ENCODE data around the gene FPR1.

DNA sequence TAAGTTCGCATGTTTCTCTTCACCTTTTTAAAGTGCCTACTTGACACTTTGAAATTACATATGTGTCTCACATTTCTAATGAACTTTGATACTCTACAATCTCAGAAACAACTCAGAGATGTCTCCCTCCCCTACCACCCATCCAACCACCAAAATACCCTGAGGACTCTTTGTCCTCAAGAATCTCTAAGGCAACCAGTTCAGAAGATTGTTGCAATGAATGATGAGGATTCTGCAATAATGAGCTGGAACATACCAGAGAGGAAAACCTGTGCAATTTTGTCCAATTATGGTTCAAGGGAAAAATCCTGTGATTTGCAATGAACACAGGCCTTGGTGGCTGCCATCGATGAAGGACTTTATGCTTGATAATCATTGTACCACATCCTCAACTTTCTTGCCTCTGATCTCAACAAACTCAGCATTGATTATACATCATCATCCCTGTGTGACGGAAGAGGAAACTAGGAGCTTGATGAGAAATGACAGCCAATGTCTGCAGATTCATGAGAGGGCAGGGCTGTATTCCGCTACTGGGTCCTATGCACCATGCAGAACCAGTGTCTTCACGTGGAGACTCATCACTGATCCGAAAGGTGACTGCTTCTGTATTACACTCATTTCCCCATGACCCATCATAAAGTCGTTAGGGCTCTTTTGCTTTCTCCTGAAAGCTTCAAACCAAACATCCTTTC is 1.1 kb downstream of the FPR1 start:
- TF ChIP-seq, protein P1, sequence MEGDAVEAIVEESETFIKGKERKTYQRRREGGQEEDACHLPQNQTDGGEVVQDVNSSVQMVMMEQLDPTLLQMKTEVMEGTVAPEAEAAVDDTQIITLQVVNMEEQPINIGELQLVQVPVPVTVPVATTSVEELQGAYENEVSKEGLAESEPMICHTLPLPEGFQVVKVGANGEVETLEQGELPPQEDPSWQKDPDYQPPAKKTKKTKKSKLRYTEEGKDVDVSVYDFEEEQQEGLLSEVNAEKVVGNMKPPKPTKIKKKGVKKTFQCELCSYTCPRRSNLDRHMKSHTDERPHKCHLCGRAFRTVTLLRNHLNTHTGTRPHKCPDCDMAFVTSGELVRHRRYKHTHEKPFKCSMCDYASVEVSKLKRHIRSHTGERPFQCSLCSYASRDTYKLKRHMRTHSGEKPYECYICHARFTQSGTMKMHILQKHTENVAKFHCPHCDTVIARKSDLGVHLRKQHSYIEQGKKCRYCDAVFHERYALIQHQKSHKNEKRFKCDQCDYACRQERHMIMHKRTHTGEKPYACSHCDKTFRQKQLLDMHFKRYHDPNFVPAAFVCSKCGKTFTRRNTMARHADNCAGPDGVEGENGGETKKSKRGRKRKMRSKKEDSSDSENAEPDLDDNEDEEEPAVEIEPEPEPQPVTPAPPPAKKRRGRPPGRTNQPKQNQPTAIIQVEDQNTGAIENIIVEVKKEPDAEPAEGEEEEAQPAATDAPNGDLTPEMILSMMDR (IDR thresholded peaks at IDR 0.05), result no peak
- no peak for TF ChIP-seq POLR2A (IDR thresholded peaks at IDR 0.05)
